ENCODE data around the gene VSIG10L2.

VSIG10L2 gene

DNA sequence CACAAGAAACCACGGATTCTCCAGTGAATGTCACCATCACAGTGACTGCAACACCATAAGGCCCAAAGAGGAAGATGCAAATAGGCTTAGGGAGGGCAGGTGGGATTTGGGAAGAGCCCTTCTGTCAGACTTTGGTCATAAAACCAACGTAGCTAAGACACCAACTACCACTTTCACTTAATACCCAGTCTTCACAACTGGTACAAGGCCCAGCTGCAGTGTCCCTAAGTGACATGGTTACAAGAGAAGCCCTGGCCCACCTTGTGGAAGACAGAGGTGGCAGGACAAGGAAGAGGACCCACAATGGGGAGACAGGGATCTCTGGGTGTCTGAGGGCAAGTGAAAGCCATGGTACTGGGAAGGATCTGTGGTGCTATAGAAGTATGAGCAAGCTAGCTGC is 10.0 kb downstream of the VSIG10L2 start:
- TF ChIP-seq POLR2A (IDR thresholded peaks at IDR 0.05; ENCODE audit: extremely low read depth, insufficient read length) (no peak), MYC (IDR thresholded peaks at IDR 0.05; ENCODE audit: low read depth, low read length) (no peak), MAX (IDR thresholded peaks at IDR 0.05; ENCODE audit: low read depth, low read length) (no peak), CTCF (IDR thresholded peaks at IDR 0.05; ENCODE audit: low read depth, low read length) (no peak)
- no peak for DNase-seq (ENCODE audit: low read depth)

DNA sequence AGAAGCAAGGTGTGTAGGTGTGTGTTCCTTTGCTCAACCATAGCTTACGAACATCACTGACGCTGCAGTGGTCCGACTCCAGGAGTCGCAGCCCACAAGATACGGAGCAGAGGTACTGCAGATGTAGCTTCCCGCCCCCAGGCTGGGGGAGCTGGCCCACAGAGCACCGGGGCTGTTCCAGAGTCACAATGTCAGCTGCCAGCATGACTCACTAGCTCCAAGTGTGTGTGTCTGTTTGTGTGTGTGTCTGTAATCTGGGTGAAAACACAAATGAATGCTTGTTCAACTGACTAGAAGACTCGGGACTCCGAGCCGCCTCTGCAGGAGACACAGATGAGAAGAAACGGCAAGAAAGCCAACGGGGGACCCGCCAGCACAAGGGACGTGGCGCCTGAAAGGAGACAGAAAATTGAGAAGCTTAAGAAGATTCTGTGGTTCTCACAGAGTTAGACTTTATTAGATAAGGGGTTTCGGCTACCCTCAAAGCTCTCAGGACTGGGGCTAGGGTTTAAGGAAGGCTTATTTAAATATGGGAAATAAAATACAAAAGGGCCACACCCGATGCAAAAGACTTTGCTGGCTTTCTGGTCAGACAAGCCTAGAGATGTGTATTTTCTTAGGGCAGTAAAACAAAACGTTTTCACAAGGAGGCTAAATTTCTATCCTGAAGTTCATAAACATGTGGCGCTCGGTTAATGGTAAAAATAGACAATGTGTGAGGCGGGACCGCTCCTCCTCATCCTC is 10.7 kb downstream of the VSIG10L2 start:
- H3K4me3 ChIP-seq (ENCODE audit: low read depth, low read length) = no peak overlapping the region
- DNase-seq (ENCODE audit: low read depth) = no peak
- TF ChIP-seq MAX (IDR thresholded peaks at IDR 0.05; ENCODE audit: low read depth, low read length) = no peak
- no peak for TF ChIP-seq CTCF (IDR thresholded peaks at IDR 0.05; ENCODE audit: low read depth, low read length)
- TF ChIP-seq MYC (IDR thresholded peaks at IDR 0.05; ENCODE audit: low read depth, low read length) = no peak
- no peak for TF ChIP-seq POLR2A (IDR thresholded peaks at IDR 0.05; ENCODE audit: extremely low read depth, insufficient read length)

More for the DNA sequence above, 10.0 kb downstream of the VSIG10L2 start:
- H3K4me3 ChIP-seq (ENCODE audit: low read depth, low read length) = no peak overlapping the region

- no peak for TF ChIP-seq POLR2A (IDR thresholded peaks at IDR 0.05; ENCODE audit: extremely low read depth, insufficient read length)
- no peak for TF ChIP-seq MYC (IDR thresholded peaks at IDR 0.05; ENCODE audit: low read depth, low read length)
- no peak for TF ChIP-seq CTCF (IDR thresholded peaks at IDR 0.05; ENCODE audit: low read depth, low read length)
- no peak for TF ChIP-seq MAX (IDR thresholded peaks at IDR 0.05; ENCODE audit: low read depth, low read length)
- no peak overlapping the region for H3K4me3 ChIP-seq (ENCODE audit: low read depth, low read length)
- no peak for DNase-seq (ENCODE audit: low read depth)
These were observed 11.9 kb downstream of the VSIG10L2 start for GRCh38 chr11:125957618-125958332.

DNA sequence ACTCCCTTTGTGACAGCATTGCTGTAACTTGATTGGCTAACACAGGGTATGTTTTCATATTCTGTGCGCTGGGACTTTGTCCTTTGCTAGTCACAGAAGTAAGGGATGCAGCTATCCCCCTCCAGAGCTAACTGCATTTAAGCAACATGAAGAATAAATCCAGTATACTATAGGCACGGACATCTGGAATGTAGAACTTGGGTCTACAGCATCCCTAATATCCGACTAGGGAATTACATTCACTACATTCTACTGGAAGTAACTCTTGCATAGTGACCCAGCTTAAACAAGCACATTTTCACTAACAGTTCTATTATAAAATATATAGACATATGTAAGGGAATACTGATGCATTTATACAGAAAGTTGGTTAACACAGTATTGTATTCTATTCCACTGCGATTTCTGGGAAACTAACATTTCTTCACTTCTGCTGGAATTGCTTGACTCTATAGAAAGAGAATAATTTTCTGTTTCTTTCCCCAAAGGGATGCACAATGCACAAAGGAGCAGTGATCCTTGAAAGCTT is 13.1 kb downstream of the VSIG10L2 start:
- H3K4me3 ChIP-seq (ENCODE audit: low read depth, low read length) = no peak overlapping the region
- no peak for DNase-seq (ENCODE audit: low read depth)
- no peak for TF ChIP-seq CTCF (IDR thresholded peaks at IDR 0.05; ENCODE audit: low read depth, low read length)
- TF ChIP-seq MYC (IDR thresholded peaks at IDR 0.05; ENCODE audit: low read depth, low read length) = no peak
- no peak for TF ChIP-seq POLR2A (IDR thresholded peaks at IDR 0.05; ENCODE audit: extremely low read depth, insufficient read length)
- TF ChIP-seq MAX (IDR thresholded peaks at IDR 0.05; ENCODE audit: low read depth, low read length) = no peak

DNA sequence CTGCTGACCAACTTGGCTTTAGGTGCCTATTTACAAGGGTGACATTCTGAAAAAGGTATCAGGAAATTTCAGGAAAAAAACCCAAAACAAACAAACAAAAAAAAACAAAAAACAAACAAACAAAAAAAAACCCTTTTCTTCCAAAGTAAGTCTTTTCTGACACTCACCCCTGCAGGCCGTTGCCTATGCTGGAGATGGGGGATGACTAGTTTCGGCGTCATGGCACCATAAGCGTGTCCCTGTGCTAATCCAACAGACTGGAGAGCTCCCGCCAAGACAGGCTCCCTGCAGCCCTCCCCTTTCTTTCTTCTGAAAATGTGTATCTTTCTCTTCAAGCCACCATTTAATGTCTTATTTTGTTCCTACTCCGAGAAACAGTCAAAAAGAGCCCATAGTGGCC is 13.7 kb downstream of the VSIG10L2 start:
- TF ChIP-seq MAX (IDR thresholded peaks at IDR 0.05; ENCODE audit: low read depth, low read length) (no peak), POLR2A (IDR thresholded peaks at IDR 0.05; ENCODE audit: extremely low read depth, insufficient read length) (no peak)
- no peak for DNase-seq (ENCODE audit: low read depth)
- H3K4me3 ChIP-seq (ENCODE audit: low read depth, low read length) = no peak overlapping the region

GRCh38 chr11:125959931-125960330 is 14.1 kb downstream of the VSIG10L2 start:
- TF ChIP-seq MYC (IDR thresholded peaks at IDR 0.05; ENCODE audit: low read depth, low read length) = no peak
- no peak for TF ChIP-seq CTCF (IDR thresholded peaks at IDR 0.05; ENCODE audit: low read depth, low read length)
- TF ChIP-seq MAX (IDR thresholded peaks at IDR 0.05; ENCODE audit: low read depth, low read length) = no peak
- no peak for TF ChIP-seq POLR2A (IDR thresholded peaks at IDR 0.05; ENCODE audit: extremely low read depth, insufficient read length)
- no peak overlapping the region for H3K4me3 ChIP-seq (ENCODE audit: low read depth, low read length)
- no peak for DNase-seq (ENCODE audit: low read depth)
